GM18909 (cell line): Measurements from ENCODE around the gene SNED1.

Experiments
- ATAC-seq: cut with Tn5 transposase; IDR thresholded peaks from one replicate; pipeline ENCODE4 v1.9.1; 2021; ENCODE audit warnings: mild to moderate bottlenecking; ENCODE audit not compliant: unreplicated experiment, poor library complexity

SNED1 gene

DNA sequence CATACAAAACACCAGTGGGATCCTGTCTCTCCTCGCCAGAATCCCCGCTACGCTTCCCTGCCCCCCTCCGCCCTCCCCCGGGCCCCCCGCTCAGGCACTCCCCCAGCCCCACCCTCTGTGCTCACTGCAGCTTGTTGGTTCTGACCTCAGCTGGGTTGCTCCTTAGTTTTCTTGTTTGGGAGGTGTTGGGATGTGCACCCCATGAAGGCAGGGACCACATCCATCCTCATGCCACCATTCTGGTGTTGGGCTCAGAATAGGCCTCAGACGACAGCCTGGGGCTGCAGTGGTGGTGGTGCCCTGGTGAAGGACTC is 4.6 kb downstream of the SNED1 start:
- no peak for ATAC-seq

- no peak for ATAC-seq
Observed at GRCh38 chr2:241003369-241003768, 5.0 kb downstream of the SNED1 start.

DNA sequence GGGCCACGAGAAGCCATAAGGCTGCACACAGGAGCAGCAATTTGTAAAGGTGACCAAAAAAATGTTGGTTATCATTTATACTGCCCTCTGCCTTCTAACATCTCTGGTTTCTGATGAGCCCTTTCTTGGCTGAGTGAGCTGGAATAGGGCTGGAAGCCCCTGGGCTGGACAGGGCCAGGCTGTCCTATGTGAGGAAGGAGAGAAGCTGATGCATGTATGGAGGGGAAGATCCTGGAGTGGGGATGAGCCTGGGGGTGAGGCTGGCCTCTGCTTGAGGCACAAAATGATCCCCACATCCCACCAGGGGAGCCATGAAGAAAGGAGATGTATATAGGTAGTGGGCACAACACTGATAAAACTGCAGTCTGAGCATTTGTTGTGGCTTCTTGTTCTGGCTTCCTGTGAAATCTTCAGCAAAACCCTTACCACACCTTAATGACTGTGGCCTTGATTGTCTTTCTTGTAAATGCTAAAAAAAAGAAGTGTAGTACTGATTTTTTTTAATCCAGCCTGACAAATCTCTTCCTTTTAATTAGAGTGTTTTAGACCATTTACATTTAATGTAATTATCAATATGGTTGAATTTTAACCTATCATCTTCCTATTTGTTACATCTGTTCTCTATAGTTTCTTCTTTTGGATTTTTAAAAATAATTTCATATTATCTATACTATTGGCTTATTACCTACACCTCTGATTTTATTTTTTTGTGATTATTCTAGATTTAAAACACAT is 5.6 kb downstream of the SNED1 start:
- no peak for ATAC-seq

DNA sequence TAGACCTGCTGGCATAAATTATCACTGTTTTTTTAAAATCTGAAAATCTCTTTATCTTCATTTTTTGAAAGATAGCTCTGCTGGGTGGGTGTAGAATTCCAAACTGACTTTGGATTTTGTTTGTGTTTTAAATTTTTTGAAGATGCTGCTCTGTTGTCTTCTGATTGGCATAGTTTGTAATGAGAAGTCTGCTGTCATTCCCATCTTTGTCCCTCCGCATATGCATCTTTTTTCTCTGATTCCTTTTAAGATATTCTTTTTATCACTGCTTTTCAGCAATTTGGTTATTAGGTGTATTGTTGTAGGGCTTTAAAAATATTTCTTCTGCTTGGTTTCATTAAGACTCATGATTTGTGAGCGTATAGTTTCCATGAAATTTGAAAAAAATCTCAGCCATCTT is 7.2 kb downstream of the SNED1 start:
- ATAC-seq = no peak

GRCh38 chr2:241006412-241006811 is 8.0 kb downstream of the SNED1 start:
- ATAC-seq = no peak

- no peak for ATAC-seq
Observed at GRCh38 chr2:241007111-241007510, 8.7 kb downstream of the SNED1 start.

DNA sequence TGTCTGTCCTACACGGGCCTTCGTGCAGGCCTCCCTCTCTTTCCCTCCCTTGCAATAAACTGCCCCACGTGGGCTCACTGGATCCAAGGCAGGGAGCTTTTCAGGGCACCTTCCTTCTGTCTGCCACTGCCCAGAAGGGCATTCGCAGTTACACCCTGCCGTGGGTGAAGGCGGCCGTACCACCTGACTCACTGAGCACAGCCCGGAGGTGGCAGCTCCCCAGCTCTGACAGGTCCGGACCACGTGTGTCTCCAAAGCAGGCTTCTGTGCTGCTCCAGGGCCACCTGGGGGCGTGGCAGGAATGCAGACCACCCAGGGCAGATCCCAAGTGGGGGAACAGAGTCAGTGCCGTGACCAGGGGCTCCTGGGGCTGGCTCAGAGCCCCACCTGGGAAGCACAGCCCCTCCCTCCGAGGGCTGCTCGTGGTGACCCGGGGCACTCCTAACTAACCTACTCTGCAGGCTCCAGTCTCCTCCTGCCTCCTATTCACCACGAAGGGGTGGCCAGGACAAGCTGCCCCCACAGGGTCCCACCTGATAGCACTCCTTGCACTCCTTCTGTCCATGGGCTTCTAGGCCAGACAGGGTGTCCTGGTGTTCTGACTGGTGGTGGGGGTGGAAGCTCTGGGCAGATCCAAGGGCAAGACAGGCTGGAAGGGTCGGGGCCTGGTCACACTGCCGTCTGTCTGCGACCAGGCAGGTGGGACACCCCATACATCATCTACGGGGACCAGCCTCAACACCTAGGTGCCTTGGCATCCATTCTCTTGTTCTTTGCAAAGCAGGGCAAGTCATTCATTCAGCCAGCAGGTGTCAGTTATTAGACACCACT is 9.7 kb downstream of the SNED1 start:
- ATAC-seq = no peak

DNA sequence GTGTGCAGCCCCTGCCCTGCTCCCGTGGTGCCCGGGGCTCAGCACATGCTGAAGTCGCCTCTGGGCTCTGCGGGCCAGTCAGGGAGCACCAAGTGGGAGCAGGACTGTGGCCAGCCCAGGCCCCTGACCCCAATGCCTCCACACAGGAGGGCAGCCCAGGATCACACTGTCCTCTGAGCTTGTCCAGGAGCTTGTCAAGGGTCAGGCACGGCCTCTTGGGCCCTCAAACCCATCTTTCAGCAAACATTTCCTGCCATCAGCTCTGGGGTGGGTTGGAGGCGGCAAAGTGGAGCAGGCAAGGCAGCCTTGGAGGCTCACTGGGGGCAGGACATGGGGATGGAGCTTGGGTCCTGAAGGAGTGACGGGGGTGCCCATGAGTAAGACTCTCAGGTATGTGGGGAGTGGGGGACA is 10.3 kb downstream of the SNED1 start:
- no peak for ATAC-seq

DNA sequence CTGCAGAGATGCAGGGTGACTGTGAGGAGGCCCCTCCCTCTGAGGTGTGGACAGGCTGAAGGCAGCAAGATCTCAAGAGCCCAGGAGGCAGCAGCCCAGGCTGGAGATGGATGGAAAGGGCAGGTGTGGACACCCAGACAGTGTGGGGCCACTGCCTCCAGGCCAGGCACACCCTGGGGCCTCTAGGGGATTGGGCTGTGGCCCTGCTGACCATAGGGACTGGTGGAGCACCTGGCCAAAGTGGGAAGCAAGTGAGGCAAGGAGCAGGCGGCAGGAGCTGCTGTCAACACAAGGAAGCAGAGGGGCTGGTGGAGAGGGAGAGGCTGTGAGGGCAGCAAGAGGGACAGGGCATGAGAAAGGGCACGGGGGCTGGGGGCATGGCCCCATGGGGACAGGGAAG is 10.8 kb downstream of the SNED1 start:
- no peak for ATAC-seq

DNA sequence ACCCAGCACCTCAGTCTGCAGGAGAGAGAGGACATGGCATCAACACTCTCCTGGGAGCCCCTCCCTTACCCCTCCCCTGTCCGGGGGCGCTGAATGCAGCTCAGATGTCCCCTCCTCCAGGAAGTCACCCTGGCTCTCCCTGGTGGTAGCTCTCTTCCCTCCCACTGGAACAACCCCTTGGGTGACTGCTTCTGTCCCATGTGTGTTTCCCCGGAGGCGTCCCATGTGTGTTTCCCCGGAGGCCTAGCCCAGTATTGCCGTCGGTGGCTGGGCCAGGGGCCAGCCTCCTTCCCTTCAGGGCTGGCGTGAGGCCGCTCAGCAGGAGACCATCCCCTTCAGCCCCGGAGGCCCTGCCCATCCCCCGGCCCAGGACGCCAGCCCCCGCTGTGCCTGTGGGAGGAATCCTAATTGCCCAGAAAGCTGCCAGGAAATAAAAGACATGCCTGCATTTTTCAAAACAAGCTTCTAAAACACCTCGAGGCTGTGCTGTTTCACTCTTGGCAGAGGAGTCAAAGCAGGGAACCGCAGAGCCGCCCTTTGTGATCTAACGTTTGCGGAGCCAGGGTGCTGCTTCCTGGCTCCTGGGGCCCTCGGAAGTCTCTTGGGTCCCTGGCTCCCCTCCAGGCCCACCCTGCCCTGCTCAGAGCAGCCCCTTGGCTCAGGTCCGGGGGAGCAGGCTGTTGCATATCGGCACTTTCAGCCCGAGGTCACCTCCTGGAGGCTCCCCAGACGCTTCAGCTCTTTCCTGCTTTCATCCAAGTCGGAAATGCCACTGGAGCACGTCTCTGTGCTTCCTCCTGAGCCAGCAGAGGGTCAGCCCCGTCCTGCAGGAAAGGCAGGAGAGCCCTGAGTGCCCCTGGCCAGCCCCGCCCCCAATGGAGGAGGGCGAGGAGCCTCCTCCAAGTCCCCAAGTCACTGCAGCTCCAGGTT is 11.4 kb downstream of the SNED1 start:
- ATAC-seq = no peak

DNA sequence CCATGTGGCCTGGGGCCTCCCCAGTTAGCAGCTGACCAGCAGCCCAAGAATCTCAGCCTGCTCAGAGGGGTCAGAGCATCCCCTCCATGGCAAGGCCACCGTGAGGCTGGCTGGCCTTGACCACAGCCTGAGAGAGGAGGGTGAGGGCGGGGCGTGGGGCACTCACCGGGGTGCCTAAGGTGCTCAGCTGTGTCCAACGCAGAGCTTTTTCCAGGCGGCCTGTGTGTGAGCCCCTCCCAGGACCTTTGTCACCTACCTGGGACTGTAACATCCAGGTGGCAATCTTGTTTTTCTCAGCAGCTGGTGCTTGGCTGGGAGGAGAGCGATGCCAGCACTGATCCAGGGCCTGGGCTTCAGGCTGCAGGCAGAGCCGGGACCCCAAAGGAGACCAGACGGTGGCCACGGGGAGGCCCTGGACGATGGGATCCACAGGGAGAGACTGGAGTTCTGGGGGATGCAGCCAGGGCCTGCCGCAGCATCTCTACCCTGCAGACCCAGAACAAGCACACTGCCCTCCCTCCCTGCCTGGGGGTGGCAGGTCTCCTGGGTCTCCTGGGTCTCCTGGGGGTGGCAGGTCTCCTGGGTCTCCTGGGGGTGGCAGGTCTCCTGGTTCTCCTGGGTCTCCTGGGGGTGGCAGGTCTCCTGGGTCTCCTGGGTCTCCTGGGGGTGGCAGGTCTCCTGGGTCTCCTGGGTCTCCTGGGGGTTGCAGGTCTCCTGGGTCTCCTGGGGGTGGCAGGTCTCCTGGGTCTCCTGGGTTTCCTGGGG is 12.3 kb downstream of the SNED1 start:
- no peak for ATAC-seq

DNA sequence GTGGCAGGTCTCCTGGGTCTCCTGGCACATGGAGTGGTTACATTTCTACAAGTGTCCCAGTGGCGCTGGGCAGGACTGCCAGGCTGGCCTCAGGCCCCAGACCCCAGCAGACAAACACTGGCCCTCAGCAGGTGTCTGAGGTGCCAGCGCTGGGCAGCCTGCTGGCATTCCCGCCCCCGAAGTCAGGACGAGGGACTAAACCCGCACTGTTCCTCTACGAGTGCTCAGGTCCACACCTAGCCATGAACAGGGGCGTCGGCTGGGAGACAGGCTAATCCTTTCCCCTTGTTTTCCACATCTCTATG is 12.8 kb downstream of the SNED1 start:
- ATAC-seq = no peak

GRCh38 chr2:241011751-241012510 is 13.5 kb downstream of the SNED1 start:
- ATAC-seq = no peak

GRCh38 chr2:241014224-241014623 is 15.8 kb downstream of the SNED1 start:
- ATAC-seq = no peak

GRCh38 chr2:241014764-241015163 is 16.3 kb downstream of the SNED1 start:
- no peak for ATAC-seq

DNA sequence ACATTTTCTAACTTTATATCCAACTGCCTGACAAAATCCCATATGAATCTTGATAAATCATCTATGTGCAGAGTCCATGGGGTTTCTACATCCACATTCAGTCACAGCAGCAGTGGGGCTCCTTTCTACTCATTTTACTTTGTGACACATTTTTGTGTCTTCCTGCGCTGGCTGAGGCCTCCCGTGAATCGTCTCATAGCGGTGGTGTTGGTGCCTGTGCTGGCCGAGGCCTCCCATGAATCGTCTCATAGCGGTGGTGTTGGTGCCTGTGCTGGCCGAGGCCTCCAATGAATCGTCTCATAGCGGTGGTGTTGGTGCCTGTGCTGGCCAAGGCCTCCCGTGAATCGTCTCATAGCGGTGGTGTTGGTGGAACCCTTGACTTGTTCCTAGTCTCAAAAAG is 17.0 kb downstream of the SNED1 start:
- ATAC-seq = no peak

DNA sequence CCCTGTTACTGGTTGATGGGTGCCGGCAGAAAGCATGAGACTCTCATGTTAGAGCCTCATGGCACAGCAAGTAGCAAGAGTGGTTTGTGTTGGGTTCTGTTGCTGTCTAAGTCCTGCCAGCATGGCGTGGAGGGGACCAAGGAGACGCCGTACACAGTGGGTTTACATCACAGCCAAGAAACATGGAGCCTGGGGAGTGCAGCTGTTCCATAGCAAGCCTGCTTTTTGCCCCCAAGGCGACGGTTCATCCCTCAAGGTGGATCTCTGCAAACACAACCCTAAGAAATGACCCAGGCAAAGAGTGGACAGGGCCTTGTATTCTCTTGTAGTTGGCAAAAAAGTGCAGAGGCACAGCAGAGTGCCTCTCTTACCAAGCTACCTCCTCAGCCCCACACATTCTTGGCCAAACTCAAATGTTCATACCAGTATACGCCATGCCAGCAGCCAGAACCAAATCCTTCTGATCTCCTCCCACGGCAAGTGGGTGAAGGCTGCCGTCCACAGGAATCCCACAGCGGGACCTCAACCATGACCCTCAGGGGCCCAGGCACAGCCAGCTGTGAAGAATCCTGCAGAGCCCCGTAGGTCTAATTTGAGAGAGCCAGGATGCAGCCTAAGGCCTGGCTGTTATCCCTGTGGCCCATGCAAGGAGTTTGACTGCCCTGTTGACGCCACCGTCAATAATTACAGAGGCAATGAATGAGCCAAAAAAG is 19.0 kb downstream of the SNED1 start:
- ATAC-seq = no peak

DNA sequence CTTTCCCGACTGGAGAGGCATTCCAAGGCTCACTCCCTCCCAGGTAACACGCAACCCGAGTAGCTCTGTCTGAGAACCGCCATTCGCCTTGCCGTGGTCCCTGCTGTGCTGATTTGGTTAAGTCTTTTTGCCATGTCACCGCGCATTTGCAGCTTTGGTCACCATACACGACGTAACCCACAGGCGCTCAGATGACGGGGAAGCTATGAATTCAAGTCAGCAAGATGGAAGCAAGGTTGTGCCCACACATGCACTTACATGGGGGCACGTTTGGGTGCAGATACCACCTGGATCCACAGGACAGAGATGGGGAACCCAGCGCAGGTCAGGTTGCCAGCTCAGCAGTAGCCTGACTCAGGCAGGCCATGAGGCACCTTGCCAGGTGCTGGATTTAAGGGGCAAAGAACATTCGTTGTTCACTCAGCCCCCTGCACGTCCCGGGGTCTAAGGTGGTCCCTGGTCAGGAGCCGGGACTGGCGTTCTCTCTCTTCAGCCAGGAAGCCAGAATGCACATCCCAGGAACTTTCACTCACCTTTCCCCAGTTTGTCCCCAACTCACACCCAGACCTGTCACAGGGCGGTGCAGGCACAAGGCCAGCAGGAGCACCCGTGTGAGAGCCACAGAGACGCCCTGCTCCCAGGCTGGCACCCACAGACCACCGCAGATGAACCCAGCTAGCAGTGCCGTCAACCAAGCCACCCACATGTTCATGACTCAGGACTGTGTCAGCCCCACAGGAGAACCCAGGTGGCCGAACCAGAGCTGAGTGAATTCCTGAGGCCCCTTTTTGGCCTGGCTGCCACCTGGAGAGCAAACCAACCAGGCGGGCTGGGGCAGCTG is 19.9 kb downstream of the SNED1 start:
- no peak for ATAC-seq
